Adrenal gland (tissue), 12 donors: ENCODE data around the gene KLF11. TPM values are rescaled to one million over a fixed set of nuclear protein-coding genes. Genes with fewer than 3 reads are reported as not detected.
A peak's percentile ranks its signal among the peaks of the same experiment; 100 is the strongest.

Experiments
- DNase-seq, 7 donors: peaks; one replicate each; pipeline ENCODE4 v3.0.0-alpha.2; 2019 to 2020
- H3K27ac ChIP-seq, 5 donors: fragments of 200-600 bp; sonication (generic) in 4 of 5; 1 replicate in 3 of 5; 2 replicates in 2 of 5; pipeline versions ENCODE4 v1.5.1 to v1.8.0; 2016 to 2020; ENCODE audit warnings: mild to moderate bottlenecking in 1 of 5
- H3K27me3 ChIP-seq: fragments of 200-600 bp; 2 replicates; pipeline ENCODE4 v1.8.0; 2021
- H3K36me3 ChIP-seq, 2 donors: fragments of 200-600 bp; replicated peaks in 1 of 2; 1 replicate in 1 of 2; 2 replicates in 1 of 2; pipeline versions ENCODE4 v1.5.1 to v1.8.0; 2018 to 2022
- H3K4me1 ChIP-seq, 2 donors: fragments of 200-600 bp; replicated peaks in 1 of 2; 1 replicate in 1 of 2; 2 replicates in 1 of 2; pipeline versions ENCODE4 v1.5.1 to v1.8.0; 2018 to 2021
- H3K4me3 ChIP-seq, 4 donors: fragments of 200-600 bp; sonication (generic) in 3 of 4; one replicate each; pipeline ENCODE4 v1.5.1; 2016 to 2018
- H3K9me3 ChIP-seq, 3 donors: fragments of 200-600 bp; sonication (generic) in 1 of 3; replicated peaks in 1 of 3; 1 replicate in 2 of 3; 2 replicates in 1 of 3; pipeline versions ENCODE4 v1.5.1 to v1.8.0; 2016 to 2021
- CTCF ChIP-seq, 6 experiments: fragments of 450-650 bp in 4 of 6; fragments of 200-600 bp in 2 of 6; sonication (generic) in 1 of 6; IDR thresholded peaks; 1 replicate in 5 of 6; 2 replicates in 1 of 6; pipeline versions ENCODE4 v1.5.1 to v1.8.0; 2016 to 2021; ENCODE audit warnings: antibody characterized with exemption in 6 of 6, mild to moderate bottlenecking in 2 of 6, moderate library complexity in 1 of 6
- POLR2A ChIP-seq, 2 donors: fragments of 450-650 bp; IDR thresholded peaks; one replicate each; pipeline ENCODE4 v1.6.1; 2017; ENCODE audit warnings: antibody characterized with exemption in 2 of 2, mild to moderate bottlenecking in 2 of 2, moderate library complexity in 1 of 2
- WGBS, 4 donors: extraction: QIAGEN DNeasy Blood & Tissue Kit in 2 of 4; methylation state at CpG; one replicate each; pipeline versions ENCODE4 v1.1.5 to v1.1.7; 2013 to 2017; 5-methylcytosine and 5-hydroxymethylcytosine counted together
- intact Hi-C, 2 donors: fragments of 100-400 bp; cut with DNase I; formaldehyde crosslinking; loops; one replicate each; pipeline versions ENCODE4 v1.14.1 to v1.15.0; 2022 to 2023
- polyA plus RNA-seq, 3 donors: library from polyadenylated mRNA; stranded (reverse); fragments of 200-250 nt in 2 of 3; fragments of 350-450 nt in 1 of 3; fragmentation: Illumina TruSeq in 1 of 3; extraction: RNeasy Lipid Tissue Mini Kit (QIAGEN cat#74804) in 1 of 3; gene quantifications; one replicate each; pipeline ENCODE4 v1.2.3, GENCODE V29; 2013 to 2014
- total RNA-seq, 9 donors: library from RNA; depleted of rRNA in 4 of 9; stranded (reverse); fragments of >200 nt in 4 of 9; fragments of 120-200 nt in 1 of 9; fragmentation: NEBNext Ultra II Directional in 1 of 9; extraction: Animal tissue kit (Norgen Biotek cat#: 25700) in 1 of 9; gene quantifications; one replicate each; pipeline versions ENCODE4 v1.1.0 to v1.2.4, GENCODE V29; 2013 to 2023
- donor health status: healthy with polysubstance abuse.
- donor health status: Bipolar disorder and iron deficiency.
- donor health status: DM: yes; HTN: yes; CAD: no.
- donor health status: DM: no; HTN: no; CAD: no.
- donor health status: DM: no; HTN: no; CAD: no.
- donor health status: DM: yes; HTN: yes; CAD: no.

The KLF11 gene
- total and polyA plus RNA-seq, 12 donors: 6.8 to 75.7 (median 26.1) TPM

DNA sequence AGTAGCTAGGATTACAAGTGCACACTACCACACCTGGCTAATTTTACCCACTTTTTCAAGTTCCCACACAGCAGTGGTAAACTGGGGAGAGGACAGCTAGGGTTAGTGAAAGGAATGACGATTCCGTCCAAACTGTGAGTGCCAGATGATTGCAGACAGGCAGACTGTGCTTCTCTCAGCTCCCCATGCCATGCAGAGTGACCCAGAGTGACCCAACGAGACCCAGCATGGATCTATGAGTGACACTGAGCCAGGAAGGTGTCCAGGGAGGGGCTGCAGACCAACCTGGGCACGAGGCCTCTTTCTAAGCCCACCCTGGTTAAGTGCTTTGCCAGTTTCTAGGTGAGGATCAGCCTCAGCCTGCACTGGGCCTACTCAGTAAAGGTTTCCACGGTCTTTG lies 7.7 kb upstream of the KLF11 start:
- H3K36me3 ChIP-seq: no peaks in the 10 kb centered on the region
- H3K4me1 ChIP-seq: peaks cover 49 to 50% of the 10 kb centered on the region in 2 donors
- no peak overlapping the region for H3K4me3 ChIP-seq
- intact Hi-C loops: no loop called here
- WGBS, 4 donors: 52 to 73% (median 63%) methylated on average over 4 to 5 of the region's 5 CpGs
- H3K27ac ChIP-seq: peak overlapping the region; percentile 63 to 94 (median 83)
- no peak for DNase-seq
- H3K27me3 ChIP-seq: no peaks in the 10 kb centered on the region
- H3K9me3 ChIP-seq: no peaks in the 10 kb centered on the region
- TF ChIP-seq CTCF (IDR thresholded peaks at IDR 0.05) (no peak), POLR2A (IDR thresholded peaks at IDR 0.05) (no peak)

DNA sequence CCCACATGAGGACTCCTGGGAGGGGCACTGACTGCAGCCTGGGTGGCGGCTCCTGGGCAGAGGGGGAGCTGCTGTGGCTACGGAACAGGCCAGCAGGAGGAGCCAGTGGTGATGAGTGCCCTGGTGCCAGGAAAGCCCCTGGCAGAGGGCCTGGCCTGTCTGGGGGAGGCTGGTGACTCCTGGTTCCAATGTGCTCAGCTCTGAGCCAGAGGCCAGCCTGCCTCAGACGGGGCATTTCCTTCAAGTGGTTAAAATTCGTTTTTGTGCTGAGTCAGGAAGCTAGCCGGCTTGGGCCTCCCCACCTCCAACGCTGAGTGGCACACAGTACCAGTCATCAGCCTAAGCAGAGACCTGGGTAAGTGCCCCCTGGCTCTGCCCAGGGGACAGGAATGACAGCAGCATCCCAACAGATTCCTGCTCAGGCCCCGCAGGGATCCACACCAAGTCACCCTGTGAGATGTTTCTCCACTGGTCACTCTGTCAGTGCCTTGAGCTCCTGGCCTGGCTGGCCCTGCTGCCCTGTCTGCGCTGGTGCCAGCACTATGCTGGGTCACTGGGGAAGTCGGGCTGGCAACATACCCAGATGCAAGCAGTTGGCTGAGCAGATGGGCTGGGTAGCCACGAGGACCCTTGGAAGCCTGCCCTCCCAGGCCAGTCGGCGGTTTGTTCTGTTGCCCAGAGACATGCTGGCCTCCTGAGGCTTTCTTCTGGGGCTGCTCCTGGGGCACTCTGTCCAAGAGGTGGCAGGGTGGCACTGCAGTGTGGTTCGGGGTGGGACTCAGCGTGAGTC lies 7.1 kb upstream of the KLF11 start:
- no peaks in the 10 kb centered on the region for H3K36me3 ChIP-seq
- H3K27me3 ChIP-seq: no peaks in the 10 kb centered on the region
- no peak overlapping the region for H3K4me3 ChIP-seq
- 20 to 35% (median 25%) methylated on average over 4 to 14 of the region's 14 CpGs for WGBS, 4 donors
- TF ChIP-seq POLR2A (IDR thresholded peaks at IDR 0.05): peak in 1 of 2 donors; percentile 62
- TF ChIP-seq CTCF (IDR thresholded peaks at IDR 0.05): peak; percentile 30 to 71 (median 62)
- H3K27ac ChIP-seq: peak overlapping the region; percentile 63 to 94 (median 83)
- peaks cover 54 to 55% of the 10 kb centered on the region in 2 donors for H3K4me1 ChIP-seq
- intact Hi-C loops: no loop called here
- DNase-seq: peak; percentile 84 to 94 (median 92)
- H3K9me3 ChIP-seq: no peaks in the 10 kb centered on the region

DNA sequence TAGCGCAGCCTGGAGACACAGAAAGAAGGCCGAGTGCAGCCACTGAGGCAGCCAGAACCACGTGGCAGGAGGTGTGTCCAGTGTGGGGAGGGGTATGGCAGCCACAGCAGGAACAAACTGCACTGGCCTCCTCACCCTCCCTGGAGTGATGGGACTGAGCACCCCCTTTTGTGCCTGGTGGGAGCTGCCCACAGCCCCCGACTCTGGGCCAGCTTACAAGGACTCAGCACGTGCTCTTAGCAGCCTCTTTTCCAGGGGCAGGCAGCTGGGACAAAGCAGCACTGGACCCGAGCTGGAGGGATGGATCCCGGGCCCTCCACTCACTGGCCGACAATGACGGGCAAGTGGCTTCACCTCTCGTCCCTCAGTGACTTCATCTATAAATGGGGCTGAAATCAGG lies 5.2 kb upstream of the KLF11 start:
- no peaks in the 10 kb centered on the region for H3K27me3 ChIP-seq
- no peak for TF ChIP-seq CTCF (IDR thresholded peaks at IDR 0.05)
- no peak for TF ChIP-seq POLR2A (IDR thresholded peaks at IDR 0.05)
- H3K9me3 ChIP-seq: no peaks in the 10 kb centered on the region
- WGBS, 4 donors: 81 to 100% (median 85%) methylated on average over 1 to 10 of the region's 10 CpGs
- H3K36me3 ChIP-seq: no peaks in the 10 kb centered on the region
- H3K4me3 ChIP-seq: no peak overlapping the region
- H3K4me1 ChIP-seq: peaks cover 66 to 71% of the 10 kb centered on the region in 2 donors
- intact Hi-C loops: no loop called here
- H3K27ac ChIP-seq: peak overlapping the region in 2 of 5 donors; percentile 10 to 26
- no peak for DNase-seq

- DNase-seq: no peak
- TF ChIP-seq CTCF (IDR thresholded peaks at IDR 0.05): no peak
- no peak for TF ChIP-seq POLR2A (IDR thresholded peaks at IDR 0.05)
- H3K27me3 ChIP-seq: no peaks in the 10 kb centered on the region
- intact Hi-C loops: no loop called here
- H3K4me1 ChIP-seq: peaks cover 66 to 71% of the 10 kb centered on the region in 2 donors
- H3K27ac ChIP-seq: no peak overlapping the region
- H3K4me3 ChIP-seq: no peak overlapping the region
- H3K9me3 ChIP-seq: no peaks in the 10 kb centered on the region
- no peaks in the 10 kb centered on the region for H3K36me3 ChIP-seq
Measured at GRCh38 chr2:10038716-10039115, 4.6 kb upstream of the KLF11 start.
